ENCODE measurements around the gene TMC8.
"Not testable (repeated sequence)": the region's sequence is repeated elsewhere in the genome, so short reads cannot be mapped to it uniquely, and the experiment has no call there.

Gene TMC8

DNA sequence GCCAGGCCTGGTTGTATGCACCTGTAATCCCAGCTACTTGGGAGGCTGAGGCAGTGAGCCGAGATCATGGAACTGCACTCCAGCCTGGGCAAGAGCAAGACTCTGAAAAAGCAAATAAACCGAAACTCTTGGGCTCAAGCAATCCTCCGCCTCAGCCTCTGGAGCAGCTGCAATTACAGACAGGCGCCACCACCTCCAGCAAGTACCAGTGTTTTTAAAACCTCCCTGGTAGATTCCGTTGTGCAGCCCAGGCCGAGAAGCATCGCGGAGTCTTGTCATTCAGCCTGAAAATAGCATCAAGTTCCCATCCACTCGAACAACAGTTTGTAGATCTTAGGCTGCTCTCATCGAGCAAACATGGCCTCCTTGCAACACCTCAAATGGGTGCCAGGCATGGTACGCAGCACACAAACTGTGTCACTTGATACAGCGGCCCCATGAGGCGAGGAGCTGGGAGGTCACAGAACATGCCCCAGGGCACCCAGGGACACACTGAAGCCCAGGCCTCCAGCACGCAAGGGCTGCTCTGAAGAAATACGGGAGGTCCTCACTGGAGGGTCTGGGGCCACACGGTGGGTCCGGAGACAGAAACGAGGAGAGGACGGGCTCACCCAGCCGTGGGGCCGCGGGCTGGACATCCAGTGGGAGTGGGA is 20.1 kb upstream of the TMC8 start:
- DNase-seq, result no peak

DNA sequence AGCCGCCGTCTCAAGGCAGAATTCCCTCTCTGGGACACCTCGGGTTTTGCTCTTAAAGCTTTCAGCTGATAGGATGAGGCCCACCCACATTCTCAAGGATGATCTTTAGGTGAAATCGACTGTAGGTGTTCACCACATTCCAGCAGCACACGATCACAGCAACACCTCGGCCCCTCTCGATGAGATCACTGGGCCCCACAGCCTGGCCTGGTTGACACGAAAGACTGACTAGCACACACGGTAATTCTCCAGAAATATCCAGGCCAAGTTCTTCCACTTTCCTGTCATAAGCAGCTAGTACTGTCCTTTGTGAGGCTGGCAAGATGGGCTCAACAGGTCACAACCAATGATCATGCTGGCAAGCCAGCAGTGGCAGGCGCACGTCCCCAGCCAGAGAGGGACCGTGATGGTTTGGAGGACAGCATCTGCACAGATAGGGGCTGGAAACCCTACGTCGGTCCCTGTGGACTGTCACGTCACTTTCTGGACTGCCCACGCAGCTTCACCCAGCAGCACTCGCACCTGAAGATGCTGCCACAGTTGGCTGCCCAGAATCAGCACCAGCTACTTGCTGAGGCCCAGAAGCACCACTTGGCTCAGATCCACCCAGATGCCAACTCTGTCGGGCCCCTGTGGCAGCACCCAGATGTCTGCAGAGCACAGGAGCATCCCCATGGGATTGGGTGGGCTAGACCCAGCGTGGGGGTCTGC is 19.4 kb upstream of the TMC8 start:
- DNase-seq, result no peak

DNA sequence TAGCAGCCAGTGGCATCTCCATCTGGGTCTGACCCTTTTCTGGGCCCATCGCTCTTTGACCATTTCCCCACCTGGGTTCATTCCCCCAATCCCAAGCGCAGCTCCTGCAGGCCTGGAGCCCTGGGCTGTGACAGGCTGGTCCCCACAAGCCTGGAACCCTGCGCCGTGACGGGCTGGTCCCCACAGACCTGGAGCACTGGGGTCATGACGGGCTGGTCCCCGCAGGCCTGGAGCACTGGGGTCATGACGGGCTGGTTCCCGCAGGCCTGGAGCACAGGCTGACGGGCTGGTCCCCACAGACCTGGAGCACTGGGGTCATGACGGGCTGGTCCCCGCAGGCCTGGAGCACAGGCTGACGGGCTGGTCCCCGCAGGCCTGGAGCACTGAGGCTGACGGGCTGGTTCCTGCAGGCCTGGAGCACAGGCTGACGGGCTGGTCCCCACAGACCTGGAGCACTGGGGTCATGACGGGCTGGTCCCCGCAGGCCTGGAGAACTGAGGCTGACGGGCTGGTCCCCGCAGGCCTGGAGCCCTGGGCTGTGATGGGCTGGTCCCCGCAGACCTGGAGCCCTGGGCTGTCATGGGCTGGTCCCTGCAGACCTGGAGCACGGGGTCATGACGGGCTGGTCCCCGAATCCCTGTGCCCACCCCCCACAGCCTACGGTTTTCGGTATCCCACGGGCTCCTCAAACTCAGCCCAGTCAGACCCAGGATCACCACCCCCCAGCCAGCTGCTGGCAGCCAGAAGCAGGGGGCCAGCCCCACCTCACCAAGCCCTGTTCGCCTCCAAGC is 18.6 kb upstream of the TMC8 start:
- DNase-seq, result no peak

DNA sequence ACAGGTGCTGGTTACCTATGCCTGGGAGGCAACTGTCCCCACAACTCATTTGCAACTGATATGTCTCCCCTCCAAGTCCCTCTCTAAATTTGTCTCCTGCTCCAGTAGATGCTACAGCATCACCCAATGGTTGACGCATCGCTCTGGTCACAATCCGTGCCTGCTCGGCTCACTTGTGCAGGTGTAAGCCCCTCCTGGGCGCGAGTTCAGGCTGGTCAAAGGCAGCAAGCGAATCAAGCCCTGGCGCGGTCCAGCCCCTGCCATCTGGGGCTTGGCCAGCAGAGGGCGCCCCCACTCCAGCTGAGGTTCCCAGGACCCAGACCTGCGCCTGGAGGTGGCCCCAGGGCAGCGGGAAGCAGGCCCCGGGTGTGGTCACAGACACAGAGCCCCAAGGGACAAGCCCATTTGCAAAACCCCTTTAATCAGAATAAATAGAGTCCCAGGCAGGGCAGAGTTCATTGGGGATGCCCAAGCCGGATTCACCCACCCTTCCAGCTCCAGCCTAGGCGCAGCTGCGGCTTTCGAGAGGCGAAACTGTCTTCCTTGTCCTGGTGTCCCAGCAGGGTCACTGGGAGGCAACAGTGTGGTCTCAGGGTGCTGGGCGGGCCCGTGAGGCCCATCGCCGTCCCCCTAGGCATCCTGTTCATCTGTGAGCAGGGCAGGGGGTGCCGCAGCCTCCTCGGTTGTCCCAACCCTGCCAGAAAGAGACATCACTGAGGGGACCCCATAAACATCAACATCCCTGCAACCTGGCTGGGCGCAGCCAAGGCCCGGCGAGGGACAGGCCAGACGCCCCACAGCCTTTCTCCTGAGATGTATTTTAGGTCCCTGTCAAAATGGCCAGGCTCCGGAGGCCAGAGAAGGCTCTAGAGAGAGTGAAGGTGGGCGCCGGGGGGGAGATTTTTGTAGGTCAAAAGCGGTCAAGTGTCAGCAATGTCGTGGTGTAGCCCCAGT is 17.8 kb upstream of the TMC8 start:
- DNase-seq, result peak in 52 of 58 donors; percentile 21 to 87 (median 62)

DNA sequence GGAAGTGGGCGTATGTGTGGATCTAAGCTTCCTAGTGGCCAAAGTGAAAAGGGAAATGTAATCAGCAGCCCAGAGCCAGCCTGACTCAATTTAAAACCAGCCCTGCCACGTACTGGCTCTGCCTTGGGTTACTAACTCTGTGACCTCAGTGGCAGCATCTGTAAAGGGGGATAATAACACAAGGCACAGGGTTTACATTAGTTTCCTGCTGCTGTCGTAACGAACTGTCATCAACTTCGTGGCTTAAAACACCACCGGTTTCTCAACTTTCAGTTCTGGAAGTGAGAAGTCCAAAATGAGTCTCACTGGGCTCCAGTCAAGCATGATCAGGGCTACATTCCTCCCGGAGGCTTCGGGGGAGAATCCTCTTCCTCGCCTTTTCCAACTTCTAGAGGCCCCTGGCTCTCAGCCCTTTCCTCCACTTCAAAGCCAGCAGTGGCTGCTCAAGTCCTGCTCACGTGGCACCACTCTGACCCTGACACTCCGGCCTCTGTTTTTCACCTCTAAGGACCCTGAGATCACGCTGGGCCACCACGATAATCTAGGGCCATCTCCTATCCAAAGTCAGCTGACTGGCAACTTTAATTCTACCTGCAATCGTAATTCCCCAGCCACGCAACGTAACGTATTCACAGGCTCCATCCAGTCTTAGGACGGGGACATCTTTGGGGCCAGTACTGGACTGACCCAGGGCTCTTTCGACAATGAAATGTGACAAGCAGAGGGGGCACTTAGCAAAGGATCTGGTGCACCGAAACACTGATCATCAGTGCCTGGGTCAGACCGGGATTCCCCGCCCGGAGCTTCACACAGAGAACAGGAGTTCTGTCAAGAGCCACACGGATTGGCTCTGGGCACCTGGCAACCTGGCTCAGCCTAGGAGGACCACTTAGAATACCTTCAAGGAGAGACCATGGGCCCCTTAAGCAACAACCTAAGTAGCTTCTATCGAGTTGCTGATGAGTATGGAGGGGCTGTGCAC is 16.5 kb upstream of the TMC8 start:
- no peak for DNase-seq

DNA sequence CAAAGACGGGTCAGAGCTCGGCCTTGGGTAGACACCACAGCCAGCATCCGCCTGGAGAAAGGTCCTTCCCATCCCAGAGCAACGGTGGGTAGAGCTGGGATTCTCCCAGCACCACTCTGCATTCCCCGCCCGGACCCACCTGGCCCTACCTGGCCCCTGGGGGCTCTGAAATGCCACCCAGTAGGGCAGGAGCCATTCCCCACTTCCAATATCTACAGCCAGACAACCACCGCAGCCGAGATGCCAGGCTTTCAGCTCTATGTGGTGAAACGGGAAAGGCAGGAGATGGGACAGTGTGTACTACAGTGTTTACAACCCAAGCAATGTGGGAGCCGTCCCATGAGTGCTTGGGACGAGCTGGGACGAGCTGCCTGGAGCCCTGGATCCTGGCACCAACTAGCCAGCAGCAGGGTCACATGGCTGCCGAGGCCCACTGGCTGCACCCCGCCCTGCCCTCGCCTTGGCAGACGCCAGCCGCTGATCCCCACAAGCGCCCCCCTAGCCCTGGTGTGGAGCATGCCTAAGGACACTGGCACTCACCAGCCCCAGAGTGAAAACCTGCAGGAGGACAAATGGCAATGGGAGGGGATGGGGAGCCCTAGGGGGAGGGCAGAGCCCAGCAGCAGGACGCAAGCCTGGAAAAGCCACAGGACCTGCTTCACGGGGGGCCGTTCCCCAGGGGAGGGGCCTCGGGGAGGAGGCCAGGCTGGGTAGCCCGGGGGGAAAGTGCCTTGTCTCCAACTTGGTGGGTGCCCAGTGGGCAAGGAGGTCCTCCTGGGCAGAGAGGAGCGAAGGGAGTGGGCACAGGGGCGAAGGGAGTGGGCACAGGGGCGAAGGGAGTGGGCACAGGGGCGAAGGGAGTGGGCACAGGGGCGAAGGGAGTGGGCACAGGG is 15.5 kb upstream of the TMC8 start:
- peak in 54 of 58 donors; percentile 25 to 97 (median 82) for DNase-seq

DNA sequence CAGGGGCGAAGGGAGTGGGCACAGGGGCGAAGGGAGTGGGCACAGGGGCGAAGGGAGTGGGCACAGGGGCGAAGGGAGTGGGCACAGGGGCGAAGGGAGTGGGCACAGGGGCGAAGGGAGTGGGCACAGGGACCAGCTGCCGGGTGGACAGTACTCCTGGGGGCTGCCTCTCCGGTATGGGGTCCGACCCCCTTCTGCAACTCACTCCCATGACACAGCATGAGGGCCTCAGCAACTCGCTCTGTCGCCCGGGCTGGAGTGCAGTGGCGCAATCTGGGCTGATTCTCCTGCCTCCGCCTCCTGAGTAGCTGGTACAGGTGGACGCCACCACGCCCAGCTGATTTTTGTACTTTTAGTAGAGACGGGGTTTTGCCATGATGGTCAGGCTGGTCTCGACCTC is 14.8 kb upstream of the TMC8 start:
- DNase-seq, result not testable (repeated sequence)

DNA sequence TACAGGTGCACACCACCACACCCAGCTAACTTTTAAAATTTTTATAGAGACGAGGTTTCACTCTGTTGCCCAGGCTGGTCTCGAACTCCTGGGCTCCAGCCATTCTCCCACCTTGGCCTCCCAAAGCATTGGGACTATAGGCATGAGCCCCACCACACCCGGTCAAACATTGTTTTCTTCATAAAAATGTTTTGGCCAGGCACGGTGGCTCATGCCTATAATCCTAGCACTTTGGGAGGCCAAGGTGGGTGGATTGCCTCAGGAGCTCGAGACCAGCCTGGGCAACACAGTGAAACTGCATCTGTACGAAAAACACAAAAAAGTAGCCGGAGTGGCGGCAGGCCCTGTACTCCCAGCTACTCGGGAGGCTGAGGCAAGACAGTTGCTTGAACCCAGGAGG is 14.2 kb upstream of the TMC8 start:
- DNase-seq, result no peak

DNA sequence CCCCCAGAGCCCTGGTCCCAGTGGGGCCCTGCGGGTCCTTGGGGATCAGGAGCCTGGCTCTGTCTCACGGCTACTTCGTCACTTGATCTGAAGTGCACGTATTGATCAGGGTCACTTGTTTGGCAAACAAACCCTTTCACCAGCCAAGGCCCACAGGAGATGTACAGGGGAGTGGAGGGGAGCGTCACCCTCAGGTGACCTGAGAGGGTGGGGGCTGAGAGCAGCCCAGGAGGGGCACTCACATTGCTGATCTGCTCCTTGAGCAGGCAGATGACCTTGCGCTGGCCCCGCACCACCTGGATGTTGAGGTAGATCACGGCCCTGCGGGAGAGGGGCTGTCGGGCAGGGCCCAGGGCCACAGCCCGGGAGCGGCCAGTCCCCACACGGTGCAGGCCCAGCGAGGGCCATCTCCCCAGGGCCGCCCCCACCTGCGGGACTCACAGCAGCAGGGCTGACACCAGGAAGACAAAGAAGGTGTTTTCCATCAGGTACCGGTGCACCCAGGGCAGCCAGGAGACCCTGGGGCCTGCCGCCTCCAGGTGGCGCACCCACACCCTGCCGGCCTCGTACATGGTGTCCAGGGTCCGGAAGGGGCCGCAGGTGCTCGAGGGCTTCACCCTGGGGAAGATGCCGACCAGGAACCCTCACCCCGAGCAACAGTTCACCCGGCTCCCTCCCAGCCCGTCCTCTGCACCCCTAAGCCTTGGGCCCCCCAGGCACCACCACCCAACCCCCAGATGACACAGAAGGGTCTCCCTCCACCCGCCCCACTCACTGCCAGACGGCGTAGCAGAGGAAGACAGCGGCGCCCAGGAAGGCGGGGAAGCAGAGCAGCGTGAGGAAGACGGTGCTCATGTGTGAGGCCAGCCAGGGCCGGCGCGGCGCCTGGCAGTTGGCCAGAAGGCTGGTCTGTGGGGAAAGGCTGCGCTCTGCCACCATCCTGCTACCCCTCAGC is 13.3 kb upstream of the TMC8 start:
- peak in 20 of 58 donors; percentile 24 to 63 (median 45) for DNase-seq

DNA sequence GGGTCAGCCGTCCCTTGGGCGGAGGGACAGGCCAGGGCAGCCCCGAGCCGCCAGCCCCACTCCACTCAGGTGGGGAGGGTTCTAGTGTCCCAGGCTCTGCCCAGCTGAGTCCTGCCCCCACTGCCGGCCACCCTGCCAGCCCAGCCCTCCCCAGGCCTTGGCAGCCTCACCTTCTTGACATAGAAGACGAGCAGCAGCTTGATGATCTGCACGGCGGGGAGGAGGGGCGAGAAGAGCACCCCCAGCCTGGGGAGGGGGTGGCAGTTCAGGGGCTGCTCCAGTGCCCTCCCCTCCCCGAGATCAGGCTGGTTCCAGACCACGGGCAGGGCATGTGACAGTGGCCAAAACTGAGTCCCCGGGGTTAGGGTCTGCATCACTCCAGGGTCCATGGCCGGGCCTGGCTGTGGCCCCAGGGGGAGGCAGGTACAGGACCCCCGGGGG is 11.8 kb upstream of the TMC8 start:
- DNase-seq, result no peak

DNA sequence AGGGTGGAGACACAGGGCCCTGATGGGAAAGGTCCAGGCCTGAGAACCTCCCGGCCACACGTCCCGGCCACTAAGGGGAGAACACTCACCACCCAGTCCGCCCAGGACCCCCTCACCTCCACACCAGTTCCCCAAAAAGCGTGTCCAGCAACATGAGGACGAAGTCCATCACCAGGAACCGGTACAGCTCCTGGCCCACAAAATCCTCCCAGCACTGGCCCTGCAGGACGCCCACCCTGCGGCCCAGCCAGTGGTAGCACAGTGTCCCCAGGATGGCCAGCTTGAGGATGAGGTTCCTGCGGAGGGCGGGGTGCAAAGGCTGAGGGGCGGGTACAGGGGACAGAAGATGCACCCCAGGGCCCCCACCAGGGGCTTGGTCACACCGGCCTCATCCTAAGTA is 10.0 kb upstream of the TMC8 start:
- no peak for DNase-seq

DNA sequence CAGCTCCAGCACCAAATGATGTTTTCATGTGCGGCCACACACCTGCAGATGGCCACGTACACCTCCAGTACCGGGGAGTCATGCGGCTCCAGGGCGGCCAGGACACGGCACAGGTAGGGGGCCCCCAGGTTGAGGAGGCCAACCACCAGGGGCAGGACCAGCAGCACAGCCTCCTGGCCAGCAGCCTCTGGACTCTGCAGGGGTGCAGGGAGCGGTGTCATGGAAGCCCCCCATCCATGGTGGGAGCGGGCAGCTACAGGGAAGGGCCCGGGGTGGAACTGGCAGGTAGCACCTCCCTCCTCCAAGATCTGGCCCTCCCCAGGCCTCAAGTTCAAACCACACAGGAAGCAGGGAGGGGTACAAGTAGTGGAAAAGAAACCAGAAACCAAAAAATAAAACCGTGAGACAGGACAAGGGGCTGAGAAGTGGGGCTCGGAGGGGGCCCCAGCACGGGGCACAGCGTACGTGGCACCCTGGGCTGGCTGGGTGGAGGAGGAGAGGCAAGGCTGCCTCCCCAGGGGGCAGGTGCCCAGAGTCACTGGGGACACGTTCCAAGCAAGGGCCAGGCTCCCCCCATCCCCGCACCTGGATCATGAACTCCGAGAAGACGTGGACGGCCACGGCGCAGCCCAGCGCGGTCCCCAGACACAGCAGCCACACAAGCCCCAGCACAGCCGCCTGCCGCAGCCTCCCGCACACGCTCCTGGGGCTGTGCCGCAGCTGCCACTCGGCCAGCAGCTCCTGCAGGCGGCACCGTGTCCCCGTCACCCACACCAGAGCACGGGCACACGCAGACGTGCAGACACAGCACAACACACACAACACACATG is 9.4 kb upstream of the TMC8 start:
- DNase-seq, result no peak

DNA sequence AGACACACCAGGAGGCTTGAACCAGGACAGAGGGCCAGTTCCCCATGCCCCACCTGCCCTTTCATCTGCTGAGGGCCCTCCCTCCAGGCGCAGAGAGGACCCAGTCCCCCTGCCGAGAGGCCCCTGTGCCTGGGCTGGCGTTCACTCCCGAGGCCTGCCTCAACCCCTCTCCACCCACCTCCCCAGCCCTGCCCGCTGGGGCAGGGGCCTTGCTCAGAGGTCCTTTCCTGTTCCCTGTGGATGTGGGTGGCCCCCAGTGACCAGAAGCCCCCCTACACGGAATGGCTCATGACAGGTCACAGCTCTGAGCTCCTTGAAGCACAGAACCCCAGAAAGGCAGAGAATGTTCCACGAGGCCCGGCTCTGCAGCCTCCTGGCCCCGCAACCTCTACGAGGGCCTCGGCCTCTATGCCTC is 8.8 kb upstream of the TMC8 start:
- no peak for DNase-seq

DNA sequence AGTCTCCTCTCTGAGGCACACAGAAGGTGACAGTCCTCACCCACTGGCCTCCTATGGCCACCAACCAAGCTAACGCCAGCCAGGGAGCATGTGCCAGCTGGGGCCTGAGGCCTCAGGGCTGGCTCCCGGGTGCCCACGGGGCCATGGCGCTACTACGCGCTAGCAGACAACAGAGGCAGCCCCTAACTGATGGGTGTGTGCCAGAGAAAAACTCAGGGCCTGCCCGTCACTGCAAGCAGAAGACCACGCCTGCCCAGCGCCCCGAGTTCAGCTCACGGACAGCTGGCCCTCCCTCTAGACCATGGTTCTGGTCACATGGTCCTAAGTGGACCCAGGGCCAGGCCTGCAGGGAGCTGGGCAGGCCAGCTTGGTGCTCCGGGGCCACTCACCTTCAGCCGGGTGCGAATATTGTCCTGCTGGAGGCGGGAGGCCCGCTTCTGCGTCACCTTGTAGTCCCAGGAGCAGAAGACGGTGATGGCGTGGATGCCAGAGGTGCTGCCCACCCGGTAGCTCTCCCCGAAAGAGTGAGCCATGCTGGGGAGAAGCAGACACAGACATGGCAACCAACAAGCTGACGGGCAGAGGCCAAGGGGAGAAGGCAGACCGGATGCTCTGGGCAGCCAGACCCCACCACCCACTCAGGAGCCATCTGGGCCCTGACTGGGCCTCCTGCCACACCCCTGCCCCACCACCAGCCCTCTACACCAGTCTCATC is 8.2 kb upstream of the TMC8 start:
- no peak for DNase-seq

DNA sequence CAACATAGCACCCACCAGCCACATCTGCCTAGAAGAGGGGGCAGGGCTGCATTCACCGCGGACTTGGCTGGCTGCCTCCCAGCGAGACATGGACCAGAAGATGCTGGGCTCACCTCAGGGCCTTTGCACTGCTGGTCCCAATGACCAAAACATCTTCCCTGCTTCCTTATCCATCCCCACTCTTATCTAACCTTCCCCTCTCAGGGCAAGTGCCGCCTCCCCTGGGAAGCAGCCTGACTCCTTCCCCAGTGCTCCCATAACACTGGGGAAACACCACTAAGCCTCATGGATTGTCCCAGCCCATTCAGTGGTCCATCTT is 7.7 kb upstream of the TMC8 start:
- no peak for DNase-seq

Measured in anterior cingulate cortex (tissue), 58 donors.